Mesenteric fat pad (tissue), 1 donor: Measurements from ENCODE around the gene LONRF2. TPM values are rescaled to one million over a fixed set of nuclear protein-coding genes. Genes with fewer than 3 reads are reported as not detected.

ENCODE experiments used
- DNase-seq: peaks from one replicate; pipeline ENCODE4 v3.0.0-alpha.2; 2020; ENCODE audit warnings: low spot score
- total RNA-seq: library from RNA; stranded (reverse); fragmentation: NEBNext Ultra II Directional; extraction: Animal tissue kit (Norgen Biotek cat#: 25700); gene quantifications from one replicate; pipeline ENCODE4 v1.2.1, GENCODE V29; 2021
- donor health status: DM: yes; HTN: yes; CAD: no.

The LONRF2 gene
- total RNA-seq, 1 donor from 2014 or later = 5.9 TPM

- no peak for DNase-seq
Observed at GRCh38 chr2:100237770-100238169, 84.5 kb downstream of the LONRF2 start.

GRCh38 chr2:100237163-100237562 is 85.1 kb downstream of the LONRF2 start:
- DNase-seq = no peak

DNA sequence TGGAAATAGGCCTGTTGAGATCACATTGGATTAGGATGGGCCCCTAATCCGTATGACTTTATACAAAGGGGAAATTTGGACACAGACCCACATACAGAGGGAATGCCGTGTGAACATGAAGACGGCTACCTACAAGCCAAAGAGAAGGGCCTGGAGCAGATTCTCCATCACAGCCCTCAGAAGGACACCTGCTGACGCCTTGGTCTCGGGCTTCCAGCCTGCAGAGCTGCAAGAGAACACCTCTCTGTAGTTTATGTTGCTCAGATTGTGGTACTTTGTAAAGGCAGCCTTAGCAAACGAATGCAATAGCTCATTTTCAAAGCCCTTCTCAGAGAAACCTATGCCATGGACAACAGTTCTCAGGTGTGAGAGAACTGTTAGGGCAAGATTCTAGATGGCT is 86.1 kb downstream of the LONRF2 start:
- no peak for DNase-seq

DNA sequence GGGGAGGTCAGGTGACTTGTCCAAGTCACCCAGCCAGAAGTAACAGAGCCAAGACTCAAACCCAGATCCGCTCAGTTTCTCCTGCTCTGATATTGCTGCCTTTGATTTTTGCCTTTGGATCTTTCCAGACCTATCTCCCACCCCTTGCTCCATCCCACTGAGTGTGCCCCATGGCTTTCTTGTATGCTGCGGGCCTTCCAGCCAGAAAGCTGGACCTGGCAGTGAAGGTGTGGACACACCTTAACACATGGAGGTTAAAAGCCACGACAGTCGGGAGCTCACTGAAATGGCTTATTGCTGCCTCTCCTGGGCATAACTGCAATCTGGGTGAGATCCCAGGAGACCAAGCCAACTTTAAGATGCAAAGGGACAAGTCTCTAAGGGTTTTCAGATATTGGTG is 86.7 kb downstream of the LONRF2 start:
- no peak for DNase-seq

DNA sequence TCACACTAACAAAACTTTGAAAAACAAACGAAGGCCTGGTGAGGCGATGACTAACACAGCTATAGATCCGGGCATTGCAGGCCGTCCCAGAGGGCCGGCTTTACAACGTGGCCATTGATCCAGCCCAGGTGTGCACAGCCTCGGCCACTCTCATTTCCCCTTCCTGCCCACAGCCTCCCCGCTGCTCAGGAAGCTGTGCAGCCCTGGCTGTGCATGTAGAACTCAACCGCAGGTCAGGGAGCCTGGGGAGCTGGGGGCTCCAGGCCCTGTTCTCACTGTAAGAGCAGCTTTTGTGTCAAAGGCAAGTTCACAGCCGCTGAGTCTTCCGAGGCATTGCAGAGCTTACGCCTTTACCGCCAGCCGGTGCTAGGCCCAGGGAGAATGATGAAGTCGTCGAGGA is 87.2 kb downstream of the LONRF2 start:
- DNase-seq = no peak

GRCh38 chr2:100234141-100234540 is 88.2 kb downstream of the LONRF2 start:
- DNase-seq = no peak

DNA sequence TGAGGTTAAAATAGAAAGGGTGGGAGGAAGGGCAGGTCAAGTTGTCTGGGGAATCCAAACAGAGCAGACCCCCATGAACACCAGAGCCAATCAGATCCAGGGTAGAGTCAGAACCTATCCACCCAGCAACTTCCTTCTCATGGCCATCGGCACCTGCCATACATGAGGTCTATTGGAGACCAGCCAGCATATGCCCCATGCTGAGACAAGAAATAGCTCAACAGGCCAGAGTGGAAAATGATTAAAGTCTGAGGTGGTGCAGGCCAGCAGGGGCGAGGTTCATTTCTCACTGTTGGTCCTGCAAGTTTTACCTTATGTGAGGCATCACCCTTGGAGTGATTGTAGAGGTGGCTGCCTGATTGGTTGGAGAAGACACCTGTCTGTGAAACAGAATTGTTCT is 89.2 kb downstream of the LONRF2 start:
- no peak for DNase-seq

DNA sequence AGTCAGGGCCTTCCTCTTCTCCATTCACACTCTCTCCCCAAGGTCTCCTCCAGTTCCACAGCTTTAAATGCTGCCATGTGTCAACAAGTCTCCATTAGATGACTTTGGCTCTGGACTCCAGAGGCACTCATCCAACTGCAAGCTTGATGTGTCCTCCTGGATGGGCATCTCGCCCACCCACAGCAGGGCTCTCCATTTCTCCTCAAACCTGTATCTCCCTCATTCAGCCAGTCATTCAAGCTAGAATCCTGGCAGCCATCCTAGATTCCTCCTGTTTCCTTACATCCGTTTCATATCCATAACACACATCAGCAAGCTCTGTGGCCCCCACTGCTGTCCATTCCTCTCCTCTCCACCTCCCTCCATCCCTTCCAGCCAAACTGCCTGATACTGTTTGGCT is 91.5 kb downstream of the LONRF2 start:
- DNase-seq = no peak

DNA sequence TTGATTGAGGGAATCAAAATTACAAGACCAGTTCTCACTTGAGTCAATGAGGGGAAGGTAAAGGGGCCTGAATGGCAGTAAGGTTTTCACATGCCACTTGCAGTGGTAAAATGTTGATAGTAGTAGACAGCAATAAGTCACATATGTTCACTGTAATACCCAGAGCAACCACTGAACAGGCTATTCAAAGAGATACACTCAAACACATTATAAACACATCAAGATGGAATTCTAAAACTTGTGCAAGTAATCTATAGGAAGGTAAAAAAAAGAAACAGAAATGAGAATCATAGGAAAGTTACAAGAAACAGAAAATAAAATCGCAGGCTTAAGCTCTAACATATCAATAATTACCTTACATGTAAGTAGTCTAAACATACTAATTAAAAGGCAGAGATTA is 93.3 kb downstream of the LONRF2 start:
- DNase-seq = no peak

GRCh38 chr2:100228415-100228814 is 93.9 kb downstream of the LONRF2 start:
- no peak for DNase-seq

GRCh38 chr2:100224988-100225710 is 97.2 kb downstream of the LONRF2 start:
- DNase-seq = no peak

DNA sequence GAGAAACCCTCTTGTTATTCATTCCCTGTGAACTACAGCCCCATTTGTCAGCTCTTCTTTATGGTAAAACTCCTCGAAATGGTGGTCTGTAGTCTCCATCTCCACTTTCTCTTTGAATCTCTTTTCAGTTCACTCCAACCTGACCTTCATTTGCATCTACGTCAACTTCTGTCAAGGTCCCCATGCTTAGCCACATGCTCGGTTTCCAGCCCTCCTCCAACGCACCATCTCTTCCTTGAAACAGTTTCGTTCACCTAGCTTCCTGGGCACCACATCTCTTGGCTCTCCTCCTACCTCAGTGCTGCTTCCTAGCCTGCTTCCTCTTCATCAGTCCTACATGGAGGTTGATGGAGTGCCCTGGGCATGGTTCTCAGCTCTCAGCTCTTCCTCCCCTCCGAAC is 98.8 kb downstream of the LONRF2 start:
- DNase-seq = no peak

Other genes with a start within 250 kb of the LONRF2 start
- 4.5 TPM for gene AFF3, start 179.9 kb downstream of the LONRF2 start, total RNA-seq
- 4.1 TPM for gene CHST10, start 95.2 kb upstream of the LONRF2 start, total RNA-seq
- gene NMS, start 148.0 kb upstream of the LONRF2 start, total RNA-seq = not detected
- 21.6 TPM for gene PDCL3, start 240.5 kb upstream of the LONRF2 start, total RNA-seq